Upper lobe of left lung (tissue), 4 donors: ENCODE data around the gene MAN1B1.

Experiments
- POLR2A ChIP-seq, 4 donors: fragments of 450-650 bp; IDR thresholded peaks; one replicate each; pipeline ENCODE4 v1.5.1; 2016 to 2017; ENCODE audit warnings: antibody characterized with exemption in 4 of 4, mild to moderate bottlenecking in 2 of 4
- TF ChIP-seq, protein P1 (sequence below), 6 experiments: fragments of 450-650 bp in 4 of 6; fragments of 200-600 bp in 2 of 6; sonication (generic) in 2 of 6; IDR thresholded peaks; one replicate each; pipeline ENCODE4 v1.5.1; 2016 to 2019; ENCODE audit warnings: antibody characterized with exemption in 6 of 6

- TF ChIP-seq POLR2A (IDR thresholded peaks at IDR 0.05), result no peak
- TF ChIP-seq, protein P1, sequence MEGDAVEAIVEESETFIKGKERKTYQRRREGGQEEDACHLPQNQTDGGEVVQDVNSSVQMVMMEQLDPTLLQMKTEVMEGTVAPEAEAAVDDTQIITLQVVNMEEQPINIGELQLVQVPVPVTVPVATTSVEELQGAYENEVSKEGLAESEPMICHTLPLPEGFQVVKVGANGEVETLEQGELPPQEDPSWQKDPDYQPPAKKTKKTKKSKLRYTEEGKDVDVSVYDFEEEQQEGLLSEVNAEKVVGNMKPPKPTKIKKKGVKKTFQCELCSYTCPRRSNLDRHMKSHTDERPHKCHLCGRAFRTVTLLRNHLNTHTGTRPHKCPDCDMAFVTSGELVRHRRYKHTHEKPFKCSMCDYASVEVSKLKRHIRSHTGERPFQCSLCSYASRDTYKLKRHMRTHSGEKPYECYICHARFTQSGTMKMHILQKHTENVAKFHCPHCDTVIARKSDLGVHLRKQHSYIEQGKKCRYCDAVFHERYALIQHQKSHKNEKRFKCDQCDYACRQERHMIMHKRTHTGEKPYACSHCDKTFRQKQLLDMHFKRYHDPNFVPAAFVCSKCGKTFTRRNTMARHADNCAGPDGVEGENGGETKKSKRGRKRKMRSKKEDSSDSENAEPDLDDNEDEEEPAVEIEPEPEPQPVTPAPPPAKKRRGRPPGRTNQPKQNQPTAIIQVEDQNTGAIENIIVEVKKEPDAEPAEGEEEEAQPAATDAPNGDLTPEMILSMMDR (IDR thresholded peaks at IDR 0.05), result no peak
Observed at GRCh38 chr9:137096785-137097546, 10.2 kb downstream of the MAN1B1 start.
